PC-9 (cell line): ENCODE data around the gene INSIG2.

Source experiments
- EZH2 ChIP-seq: fragments of 200-600 bp; sonication (generic); IDR thresholded peaks from 2 replicates; pipeline ENCODE4 v1.8.0; 2017; ENCODE audit warnings: antibody characterized with exemption, low read depth
- TF ChIP-seq, protein P1 (sequence below): fragments of 200-600 bp; sonication (generic); conservative IDR thresholded peaks from 2 replicates; pipeline ENCODE4 v1.6.1; 2017; ENCODE audit warnings: mixed run types, antibody characterized with exemption, mild to moderate bottlenecking, moderate library complexity

DNA sequence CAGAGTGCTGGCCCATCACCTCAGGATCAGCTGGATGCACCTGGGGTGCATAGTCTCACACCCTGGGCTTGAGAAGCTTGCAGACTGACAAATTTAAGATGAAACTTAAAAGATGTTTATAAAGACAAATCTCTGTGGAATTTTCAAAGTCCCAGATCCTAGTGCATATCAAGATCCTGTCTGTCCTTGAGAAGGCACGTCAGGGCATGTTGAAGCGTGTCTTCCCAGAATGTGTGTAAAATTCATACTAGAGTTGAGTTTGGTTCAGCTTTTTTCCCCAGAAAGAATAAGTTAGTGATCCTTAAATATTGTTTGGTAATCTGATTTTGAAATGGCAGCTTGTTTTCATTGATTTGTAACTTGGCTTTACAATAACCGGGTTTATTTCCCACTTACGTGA, 27.5 kb downstream of the INSIG2 start:
- no peak for TF ChIP-seq EZH2
- TF ChIP-seq, protein P1, sequence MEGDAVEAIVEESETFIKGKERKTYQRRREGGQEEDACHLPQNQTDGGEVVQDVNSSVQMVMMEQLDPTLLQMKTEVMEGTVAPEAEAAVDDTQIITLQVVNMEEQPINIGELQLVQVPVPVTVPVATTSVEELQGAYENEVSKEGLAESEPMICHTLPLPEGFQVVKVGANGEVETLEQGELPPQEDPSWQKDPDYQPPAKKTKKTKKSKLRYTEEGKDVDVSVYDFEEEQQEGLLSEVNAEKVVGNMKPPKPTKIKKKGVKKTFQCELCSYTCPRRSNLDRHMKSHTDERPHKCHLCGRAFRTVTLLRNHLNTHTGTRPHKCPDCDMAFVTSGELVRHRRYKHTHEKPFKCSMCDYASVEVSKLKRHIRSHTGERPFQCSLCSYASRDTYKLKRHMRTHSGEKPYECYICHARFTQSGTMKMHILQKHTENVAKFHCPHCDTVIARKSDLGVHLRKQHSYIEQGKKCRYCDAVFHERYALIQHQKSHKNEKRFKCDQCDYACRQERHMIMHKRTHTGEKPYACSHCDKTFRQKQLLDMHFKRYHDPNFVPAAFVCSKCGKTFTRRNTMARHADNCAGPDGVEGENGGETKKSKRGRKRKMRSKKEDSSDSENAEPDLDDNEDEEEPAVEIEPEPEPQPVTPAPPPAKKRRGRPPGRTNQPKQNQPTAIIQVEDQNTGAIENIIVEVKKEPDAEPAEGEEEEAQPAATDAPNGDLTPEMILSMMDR, result no peak
